ENCODE data around the gene INTS1.

INTS1 gene

DNA sequence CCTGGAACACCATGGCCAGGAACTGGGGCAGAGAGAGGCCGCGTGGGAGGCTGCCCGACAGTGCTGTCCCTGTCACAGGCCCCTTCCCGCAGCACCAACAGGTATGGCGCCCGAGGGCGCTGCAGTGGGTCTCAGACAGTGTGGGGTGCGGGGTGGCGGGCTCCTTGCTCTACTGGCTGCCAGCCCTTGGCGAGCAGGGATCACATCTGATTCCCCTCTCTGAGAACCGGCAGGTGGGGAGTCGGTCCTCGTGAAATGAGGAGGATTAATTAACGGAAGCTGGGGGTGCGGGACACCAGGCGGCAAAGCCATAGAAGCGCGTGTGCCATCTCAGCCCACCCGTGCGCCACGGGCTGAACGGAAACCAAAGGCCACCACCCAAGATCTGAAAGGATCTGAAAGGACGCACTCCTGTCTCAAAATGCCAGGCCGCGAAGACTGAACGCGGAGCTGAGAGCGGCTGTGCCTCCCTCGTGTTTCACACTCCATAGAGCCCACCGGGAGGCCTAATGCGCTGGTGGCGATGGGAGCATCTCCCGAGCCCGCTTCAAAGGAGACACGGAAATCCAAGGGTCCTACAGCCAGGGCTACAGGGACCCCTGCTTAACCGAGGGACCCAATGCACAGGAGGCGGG, 6.8 kb downstream of the INTS1 start:
- TF ChIP-seq, protein P1, sequence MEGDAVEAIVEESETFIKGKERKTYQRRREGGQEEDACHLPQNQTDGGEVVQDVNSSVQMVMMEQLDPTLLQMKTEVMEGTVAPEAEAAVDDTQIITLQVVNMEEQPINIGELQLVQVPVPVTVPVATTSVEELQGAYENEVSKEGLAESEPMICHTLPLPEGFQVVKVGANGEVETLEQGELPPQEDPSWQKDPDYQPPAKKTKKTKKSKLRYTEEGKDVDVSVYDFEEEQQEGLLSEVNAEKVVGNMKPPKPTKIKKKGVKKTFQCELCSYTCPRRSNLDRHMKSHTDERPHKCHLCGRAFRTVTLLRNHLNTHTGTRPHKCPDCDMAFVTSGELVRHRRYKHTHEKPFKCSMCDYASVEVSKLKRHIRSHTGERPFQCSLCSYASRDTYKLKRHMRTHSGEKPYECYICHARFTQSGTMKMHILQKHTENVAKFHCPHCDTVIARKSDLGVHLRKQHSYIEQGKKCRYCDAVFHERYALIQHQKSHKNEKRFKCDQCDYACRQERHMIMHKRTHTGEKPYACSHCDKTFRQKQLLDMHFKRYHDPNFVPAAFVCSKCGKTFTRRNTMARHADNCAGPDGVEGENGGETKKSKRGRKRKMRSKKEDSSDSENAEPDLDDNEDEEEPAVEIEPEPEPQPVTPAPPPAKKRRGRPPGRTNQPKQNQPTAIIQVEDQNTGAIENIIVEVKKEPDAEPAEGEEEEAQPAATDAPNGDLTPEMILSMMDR (IDR thresholded peaks at IDR 0.05; ENCODE audit: insufficient read depth, low read depth, low read length, missing control alignments) = no peak
- no peak for DNase-seq (ENCODE audit: low read depth)
- no peak overlapping the region for H3K4me3 ChIP-seq (ENCODE audit: low read depth, low read length)

DNA sequence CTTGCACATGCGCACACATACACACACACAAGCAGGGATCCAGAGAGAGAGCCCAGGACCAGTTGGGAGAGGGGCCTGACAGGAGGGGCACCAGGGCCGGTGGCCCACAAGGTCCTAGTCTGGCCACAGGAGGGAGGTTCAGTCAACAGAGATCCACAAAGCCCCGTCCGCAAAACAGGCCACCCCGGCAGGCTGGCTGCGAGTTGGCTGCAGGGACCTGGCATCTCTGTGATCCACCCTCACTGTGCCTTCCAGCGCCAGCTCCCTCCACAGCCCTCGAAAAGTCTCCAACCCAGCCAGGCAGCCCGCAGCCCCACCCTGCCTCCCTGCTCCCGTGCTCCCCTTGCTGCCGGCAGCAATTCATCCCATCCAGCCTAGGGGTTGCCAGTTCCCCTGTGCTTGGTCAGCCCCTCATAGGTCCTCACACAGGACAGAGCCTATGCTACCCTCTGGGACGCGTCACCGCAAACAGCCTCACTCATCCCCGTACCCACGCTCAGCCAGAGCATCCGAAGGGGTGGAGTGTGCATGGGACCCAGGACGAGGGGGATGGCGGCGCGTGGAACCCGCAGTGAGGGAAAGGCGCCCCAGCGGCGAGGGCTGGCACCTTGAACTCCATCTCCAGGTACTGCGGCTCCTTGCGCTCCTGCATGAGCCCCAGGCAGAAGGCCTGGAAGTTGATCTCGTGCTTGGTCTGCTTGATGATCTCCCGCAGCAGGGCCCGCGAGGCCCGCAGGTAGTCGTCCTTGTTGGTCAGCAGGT, 7.5 kb downstream of the INTS1 start:
- H3K4me3 ChIP-seq (ENCODE audit: low read depth, low read length) = no peak overlapping the region
- no peak for DNase-seq (ENCODE audit: low read depth)
- TF ChIP-seq, protein P1 (IDR thresholded peaks at IDR 0.05; ENCODE audit: insufficient read depth, low read depth, low read length, missing control alignments) = no peak

DNA sequence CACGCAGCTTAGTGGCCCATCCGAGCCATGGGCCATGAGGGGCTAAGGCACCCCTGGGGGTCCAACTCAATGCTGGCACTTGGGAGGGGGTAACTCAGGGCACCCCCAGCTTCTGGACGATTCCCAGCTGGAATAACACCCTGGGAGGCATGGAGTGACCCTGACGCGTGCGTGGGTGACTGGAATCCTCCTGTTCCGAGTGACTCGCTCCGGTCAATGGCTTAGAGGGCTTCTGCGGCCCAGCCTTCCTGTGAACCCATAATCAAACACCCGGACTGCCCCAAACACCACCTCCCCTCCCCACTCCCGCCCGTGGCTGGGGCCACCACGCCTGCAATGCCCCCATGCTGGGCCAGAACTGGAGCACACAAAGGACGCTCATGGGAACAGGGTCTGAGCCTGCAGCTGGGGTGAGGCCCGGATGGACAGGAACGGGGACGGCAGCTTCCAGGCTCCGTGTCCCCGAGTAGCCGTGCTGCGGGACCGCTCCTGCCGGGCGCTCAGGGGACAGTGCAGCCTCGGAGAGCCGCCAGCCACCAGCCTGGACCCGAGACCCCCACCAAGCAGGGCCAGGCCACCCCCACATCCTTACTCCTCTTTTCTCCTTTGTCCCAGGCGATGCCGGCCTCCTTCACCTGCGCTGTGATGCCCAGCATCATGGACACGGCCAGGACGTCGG, 8.5 kb downstream of the INTS1 start:
- no peak for DNase-seq (ENCODE audit: low read depth)
- no peak overlapping the region for H3K4me3 ChIP-seq (ENCODE audit: low read depth, low read length)
- TF ChIP-seq, protein P1 (IDR thresholded peaks at IDR 0.05; ENCODE audit: insufficient read depth, low read depth, low read length, missing control alignments) = no peak

DNA sequence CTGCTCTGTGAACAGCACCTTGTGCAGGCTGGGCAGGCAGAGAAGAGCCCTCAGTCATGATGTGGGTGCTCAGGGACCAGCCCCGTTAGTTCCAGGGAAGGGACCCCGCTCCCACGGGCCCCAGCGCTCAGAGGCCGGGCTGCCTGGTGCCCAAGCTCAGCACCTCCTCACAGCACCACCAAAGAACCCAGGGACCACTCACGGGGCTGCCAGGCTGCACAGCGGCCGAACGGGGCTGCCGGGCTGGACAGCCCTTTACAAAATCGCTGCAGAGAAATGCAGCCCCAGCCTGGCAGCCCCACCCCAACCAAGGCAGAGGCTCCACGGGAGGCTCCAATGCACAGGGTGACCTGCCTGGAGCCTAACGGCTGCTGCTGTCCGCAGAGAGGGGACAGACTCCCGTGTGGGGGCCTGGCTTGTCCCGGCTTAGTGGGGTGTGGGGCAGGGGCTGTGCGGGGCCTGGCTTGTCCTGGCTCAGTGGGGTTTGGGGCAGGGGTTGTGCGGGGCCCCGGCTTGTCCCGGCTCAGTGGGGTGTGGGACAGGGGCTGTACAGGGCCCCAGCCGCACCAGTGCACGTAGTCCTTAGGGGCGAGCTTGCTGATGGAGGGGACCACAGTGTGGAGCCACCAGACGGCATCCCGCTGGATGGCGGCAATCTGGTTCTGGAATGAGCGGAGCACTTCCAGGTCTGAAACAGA, 9.2 kb downstream of the INTS1 start:
- no peak for DNase-seq (ENCODE audit: low read depth)
- no peak overlapping the region for H3K4me3 ChIP-seq (ENCODE audit: low read depth, low read length)
- TF ChIP-seq, protein P1 (IDR thresholded peaks at IDR 0.05; ENCODE audit: insufficient read depth, low read depth, low read length, missing control alignments) = no peak

DNA sequence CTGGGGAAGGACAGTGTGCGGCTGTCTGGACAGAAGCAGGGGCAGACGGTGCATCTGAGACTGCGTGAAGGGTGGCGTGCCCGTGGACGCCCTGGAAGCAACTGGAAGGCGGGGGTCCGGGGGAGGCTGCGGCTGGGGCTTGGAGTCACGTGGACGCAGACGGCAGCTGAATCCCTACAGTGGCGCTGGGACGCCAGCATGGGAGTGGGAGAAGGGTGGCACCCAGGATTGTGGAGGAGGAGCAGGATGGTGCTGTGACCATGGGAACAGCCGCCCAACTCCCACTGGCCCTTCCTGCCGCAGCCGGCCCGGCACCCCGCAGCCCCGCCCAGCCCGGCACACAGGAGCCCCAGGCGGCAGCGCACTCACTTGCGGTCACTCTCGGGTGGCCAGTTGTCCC, 9.7 kb downstream of the INTS1 start:
- DNase-seq (ENCODE audit: low read depth) = no peak
- TF ChIP-seq, protein P1 (IDR thresholded peaks at IDR 0.05; ENCODE audit: insufficient read depth, low read depth, low read length, missing control alignments) = no peak
- no peak overlapping the region for H3K4me3 ChIP-seq (ENCODE audit: low read depth, low read length)

DNA sequence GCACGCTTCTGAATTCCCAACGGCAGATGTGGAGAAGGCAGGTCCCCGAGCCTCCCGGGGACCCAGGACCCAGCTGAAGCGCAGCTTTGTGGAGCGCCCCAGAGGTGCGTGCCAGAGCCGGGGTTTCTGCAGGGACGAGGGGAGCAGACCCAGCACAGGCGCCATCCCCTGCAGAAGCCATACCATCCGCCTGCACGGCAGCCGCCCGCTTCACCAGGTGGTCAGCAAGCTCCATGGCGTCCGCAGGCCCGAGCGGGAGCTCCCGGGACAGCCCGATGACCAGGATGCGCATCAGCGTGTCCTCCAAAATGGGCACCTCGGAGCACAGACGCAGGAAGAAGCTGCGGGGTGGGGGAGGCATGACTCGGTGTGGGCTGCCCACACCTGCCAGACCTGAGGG, 10.6 kb downstream of the INTS1 start:
- no peak for DNase-seq (ENCODE audit: low read depth)
- no peak overlapping the region for H3K4me3 ChIP-seq (ENCODE audit: low read depth, low read length)
- TF ChIP-seq, protein P1 (IDR thresholded peaks at IDR 0.05; ENCODE audit: insufficient read depth, low read depth, low read length, missing control alignments) = no peak

Measured in GM12865 (cell line).